ENCODE results near the gene NCS1. TPM values are rescaled to one million over a fixed set of nuclear protein-coding genes. Genes with fewer than 3 reads are reported as not detected.

NCS1 gene
- total RNA-seq, 1 experiment from 2014 or later: 68.7 TPM

- no peak for DNase-seq (ENCODE audit: low read depth, low spot score)
- H3K27me3 ChIP-seq (ENCODE audit: insufficient read depth, low read length): peaks cover 4% of the 10 kb centered on the region; the same call in 1 of the 2 replicates
- intact Hi-C loops (cut with micrococcal nuclease): no loop called here
- H3K79me2 ChIP-seq (ENCODE audit: insufficient read depth, low read length): no peaks in the 10 kb centered on the region
- no peaks in the 10 kb centered on the region for H3K9me3 ChIP-seq (ENCODE audit: control insufficient read depth in 1 of 2, insufficient read depth in 1 of 2, low read depth in 1 of 2, low read length in 2 of 2)
- no peak overlapping the region for H2AFZ ChIP-seq (ENCODE audit: low read depth, low read length, poor library complexity, severe bottlenecking)
- H3K4me3 ChIP-seq (replicated peaks in 1 of 2; ENCODE audit: low read depth in 1 of 2, low read length in 2 of 2): no peak overlapping the region
- no peaks in the 10 kb centered on the region for H3K4me1 ChIP-seq (ENCODE audit: control insufficient read depth in 1 of 2, insufficient read depth in 2 of 2, low read length in 2 of 2)
- H3K4me2 ChIP-seq (ENCODE audit: low read length): no peak overlapping the region
- no peaks in the 10 kb centered on the region for H4K20me1 ChIP-seq (ENCODE audit: insufficient read depth)
- BruUV-seq (replicated peaks): no TSS peak
- CTCF ChIA-PET: no interaction called here
- no peak overlapping the region for H3K27ac ChIP-seq (ENCODE audit: low read depth, low read length)
- H3K9me2 ChIP-seq (ENCODE audit: insufficient read depth): no peaks in the 10 kb centered on the region
- H3K36me3 ChIP-seq (ENCODE audit: control insufficient read depth in 1 of 2, insufficient read depth in 2 of 2, low read length in 2 of 2): no peaks in the 10 kb centered on the region
- POLR2A ChIA-PET: no interaction called here
- RAD21 ChIA-PET (ENCODE audit: low non-redundant PET in 1 of 2, low total read pairs in 2 of 2, uncharacterized antibody in 2 of 2, unreplicated experiment in 2 of 2): no interaction called here
- no peak overlapping the region for H3K9ac ChIP-seq (ENCODE audit: low read length)
- no peak for ATAC-seq
- no peak for TF ChIP-seq POLR2AphosphoS5 (IDR thresholded peaks at IDR 0.05; ENCODE audit: low read depth, low read length)
- no peak for TF ChIP-seq YY1 (IDR thresholded peaks at IDR 0.05; ENCODE audit: extremely low read depth, insufficient replicate concordance, low read depth, low read length)
- TF ChIP-seq SP1 (IDR thresholded peaks at IDR 0.05; ENCODE audit: low read depth): no peak
- no peak for TF ChIP-seq RAD21 (IDR thresholded peaks at IDR 0.05; ENCODE audit: low read depth)
- TF ChIP-seq SIN3A (IDR thresholded peaks at IDR 0.05; ENCODE audit: low read depth): no peak
- no peak for TF ChIP-seq ZBTB33 (IDR thresholded peaks at IDR 0.05; ENCODE audit: extremely low read depth, insufficient replicate concordance, low read length)
- no peak for TF ChIP-seq CTCF (IDR thresholded peaks at IDR 0.05 in 2 of 3, conservative IDR thresholded peaks at IDR 0.05 in 1 of 3; ENCODE audit: borderline replicate concordance in 1 of 3, insufficient read depth in 1 of 3, low read depth in 2 of 3, low read length in 2 of 3)
- no peak for TF ChIP-seq JUND (IDR thresholded peaks at IDR 0.05)
- no peak for TF ChIP-seq POLR2A (IDR thresholded peaks at IDR 0.05; ENCODE audit: borderline replicate concordance, extremely low read depth, insufficient read depth, insufficient read length)
- TF ChIP-seq SRF (IDR thresholded peaks at IDR 0.05; ENCODE audit: low read depth): no peak
- TF ChIP-seq FOSL1 (IDR thresholded peaks at IDR 0.05; ENCODE audit: low read depth): no peak
- TF ChIP-seq ATF3 (IDR thresholded peaks at IDR 0.05): no peak
- no peak for TF ChIP-seq TCF7L2 (IDR thresholded peaks at IDR 0.05; ENCODE audit: borderline replicate concordance, extremely low read depth, insufficient read depth, insufficient read length)
- no peak for TF ChIP-seq CEBPB (IDR thresholded peaks at IDR 0.05; ENCODE audit: low read depth)
- TF ChIP-seq EGR1 (IDR thresholded peaks at IDR 0.05; ENCODE audit: low read depth): no peak
- no peak for TF ChIP-seq REST (IDR thresholded peaks at IDR 0.05; ENCODE audit: low read depth)
- no peak for TF ChIP-seq MAX (IDR thresholded peaks at IDR 0.05)
These were observed 99.3 kb downstream of the NCS1 start for GRCh38 chr9:130271473-130271872.
